CD14-positive monocyte (primary cell): Measurements from ENCODE around the gene HLA-DRA. TPM values are rescaled to one million over a fixed set of nuclear protein-coding genes. Genes with fewer than 3 reads are reported as not detected.

Source experiments
- DNase-seq, 3 donors: peaks; one replicate each; pipeline ENCODE4 v3.0.0-alpha.2; 2011 to 2022
- H2AFZ ChIP-seq: 2 replicates; pipeline ENCODE4 v1.6.0; 2012; ENCODE audit warnings: mild to moderate bottlenecking, low read depth, low read length, inconsistent platforms; ENCODE audit not compliant: insufficient read depth, poor library complexity, severe bottlenecking
- H3K27ac ChIP-seq, 2 donors: 1 replicate in 1 of 2; 2 replicates in 1 of 2; pipeline ENCODE4 v1.5.1; 2012 to 2013; ENCODE audit warnings: low read length in 2 of 2, control low read depth in 1 of 2, inconsistent platforms in 1 of 2, low read depth in 1 of 2, mild to moderate bottlenecking in 1 of 2
- H3K27me3 ChIP-seq, 2 donors: one replicate each; pipeline versions ENCODE4 v1.6.0 to v1.6.1; 2011 to 2013; ENCODE audit warnings: low read length in 2 of 2; ENCODE audit not compliant: control insufficient read depth in 2 of 2, insufficient read depth in 2 of 2
- H3K36me3 ChIP-seq, 2 donors: replicated peaks in 1 of 2; 1 replicate in 1 of 2; 2 replicates in 1 of 2; pipeline versions ENCODE4 v1.5.1 to v1.6.1; 2012 to 2013; ENCODE audit warnings: low read length in 2 of 2, control low read depth in 1 of 2, inconsistent platforms in 1 of 2, mild to moderate bottlenecking in 1 of 2; ENCODE audit not compliant: insufficient read depth in 2 of 2, control insufficient read depth in 1 of 2
- H3K4me1 ChIP-seq, 2 donors: 1 replicate in 1 of 2; 2 replicates in 1 of 2; pipeline versions ENCODE4 v1.5.1 to v1.6.1; 2012 to 2013; ENCODE audit warnings: low read length in 2 of 2, control low read depth in 1 of 2, inconsistent platforms in 1 of 2, mild to moderate bottlenecking in 1 of 2, moderate library complexity in 1 of 2; ENCODE audit not compliant: insufficient read depth in 2 of 2, control insufficient read depth in 1 of 2
- H3K4me2 ChIP-seq: replicated peaks from 2 replicates; pipeline ENCODE3; 2012; ENCODE audit warnings: low read length, moderate library complexity, mild to moderate bottlenecking; ENCODE audit not compliant: poor library complexity, severe bottlenecking; ENCODE audit errors: extremely low read depth
- H3K4me3 ChIP-seq, 3 experiments: fragments of 200-600 bp in 1 of 3; sonication (generic) in 1 of 3; replicated peaks in 1 of 3; 1 replicate in 2 of 3; 2 replicates in 1 of 3; pipeline ENCODE4 v1.5.1; 2011 to 2013; ENCODE audit warnings: low read length in 3 of 3, mild to moderate bottlenecking in 3 of 3, control low read depth in 2 of 3, low read depth in 2 of 3, inconsistent platforms in 1 of 3, moderate library complexity in 1 of 3
- H3K79me2 ChIP-seq: 2 replicates; pipeline ENCODE4 v1.6.0; 2012; ENCODE audit warnings: mild to moderate bottlenecking, control low read depth, inconsistent platforms, low read length, moderate library complexity; ENCODE audit not compliant: insufficient read depth
- H3K9ac ChIP-seq: 2 replicates; pipeline ENCODE4 v1.6.0; 2017; ENCODE audit warnings: low read length, mild to moderate bottlenecking; ENCODE audit not compliant: insufficient read depth, poor library complexity, severe bottlenecking
- H3K9me3 ChIP-seq, 2 donors: replicated peaks in 1 of 2; 1 replicate in 1 of 2; 2 replicates in 1 of 2; pipeline versions ENCODE4 v1.5.1 to v1.6.1; 2012 to 2013; ENCODE audit warnings: low read length in 2 of 2, control low read depth in 1 of 2; ENCODE audit not compliant: control insufficient read depth in 1 of 2, insufficient read depth in 1 of 2
- H4K20me1 ChIP-seq: 2 replicates; pipeline ENCODE4 v1.6.0; 2012; ENCODE audit warnings: mild to moderate bottlenecking, low read length, control low read depth, moderate library complexity; ENCODE audit not compliant: insufficient read depth
- H3K27ac Mint-ChIP-seq, 7 donors: one replicate each; pipeline ENCODE4 v1.8.0; 2020; ENCODE audit warnings: mild to moderate bottlenecking in 7 of 7, mixed read lengths in 7 of 7, moderate library complexity in 6 of 7, inconsistent platforms in 2 of 7
- H3K27me3 Mint-ChIP-seq, 3 donors: one replicate each; pipeline ENCODE4 v1.8.0; 2021 to 2022; ENCODE audit warnings: low read depth in 3 of 3, mild to moderate bottlenecking in 3 of 3, mixed read lengths in 3 of 3, moderate library complexity in 3 of 3, inconsistent platforms in 1 of 3
- H3K36me3 Mint-ChIP-seq, 2 donors: one replicate each; pipeline ENCODE4 v1.8.0; 2020; ENCODE audit warnings: mixed read lengths in 2 of 2, inconsistent platforms in 1 of 2, mild to moderate bottlenecking in 1 of 2
- H3K4me1 Mint-ChIP-seq: one replicate; pipeline ENCODE4 v1.8.0; 2020; ENCODE audit warnings: mild to moderate bottlenecking, mixed read lengths
- H3K4me3 Mint-ChIP-seq, 2 donors: one replicate each; pipeline ENCODE4 v1.8.0; 2020; ENCODE audit warnings: mild to moderate bottlenecking in 2 of 2, mixed read lengths in 2 of 2, moderate library complexity in 1 of 2
- H3K9me3 Mint-ChIP-seq, 7 donors: one replicate each; pipeline ENCODE4 v1.8.0; 2020 to 2022; ENCODE audit warnings: mixed read lengths in 7 of 7, mild to moderate bottlenecking in 6 of 7, moderate library complexity in 6 of 7, inconsistent platforms in 2 of 7
- CTCF ChIP-seq: fragments of 200-600 bp; IDR thresholded peaks from one replicate; pipeline ENCODE4 v1.8.0; 2022; ENCODE audit warnings: antibody characterized with exemption, mild to moderate bottlenecking
- WGBS: methylation state at CpG from one replicate; pipeline ENCODE4 v1.1.5; 2013; ENCODE audit warnings: missing lambda C conversion rate; ENCODE audit not compliant: insufficient coverage; 5-methylcytosine and 5-hydroxymethylcytosine counted together
- intact Hi-C, 2 donors: fragments of 100-400 bp; cut with micrococcal nuclease; formaldehyde crosslinking; loops; one replicate each; pipeline versions ENCODE4 v1.15.0 to v1.15.1; 2023
- polyA plus RNA-seq, 3 donors: library from polyadenylated mRNA; depleted of rRNA in 1 of 3; unstranded in 2 of 3; stranded (reverse) in 1 of 3; fragments of 300-500 nt in 2 of 3; fragments of >200 nt in 1 of 3; fragmentation: Illumina TruSeq in 2 of 3; gene quantifications; 1 replicate in 2 of 3; 2 replicates in 1 of 3; pipeline ENCODE4 v1.2.3, GENCODE V29; 2012 to 2021

Gene HLA-DRA
- polyA plus RNA-seq, 3 donors: 4,194 to 5,181 (median 4,943) TPM

- no peak for TF ChIP-seq CTCF
- Histone ChIP-seq H3K27ac (no peak overlapping the region), H2AFZ (no peak overlapping the region), H3K4me3 (no peak overlapping the region), H3K9ac (no peak overlapping the region), H3K27me3 (no peaks in the 10 kb centered on the region), H3K4me2 (no peak overlapping the region), H4K20me1 (no peaks in the 10 kb centered on the region), H3K36me3 (no peaks in the 10 kb centered on the region), H3K4me1 (no peaks in the 10 kb centered on the region), H3K79me2 (no peaks in the 10 kb centered on the region), H3K9me3 (no peaks in the 10 kb centered on the region)
- Mint-ChIP-seq H3K27me3 (peaks cover 0 to 3% (median 0%) of the 10 kb centered on the region in 3 donors), H3K4me3 (no peak overlapping the region), H3K4me1 (no peaks in the 10 kb centered on the region), H3K27ac (no peak overlapping the region), H3K9me3 (no peaks in the 10 kb centered on the region), H3K36me3 (no peaks in the 10 kb centered on the region)
- no peak for DNase-seq
- intact Hi-C loops: loop anchor here in 1 of 2 donors (5.0 kb wide), 1 partner anchor 274 kb away; no protein-coding TSS in a partner anchor
- no CpG with 5 or more reads among the region's 4 CpGs for WGBS
Observed at GRCh38 chr6:32427934-32428474, 11.7 kb upstream of the HLA-DRA start.

DNA sequence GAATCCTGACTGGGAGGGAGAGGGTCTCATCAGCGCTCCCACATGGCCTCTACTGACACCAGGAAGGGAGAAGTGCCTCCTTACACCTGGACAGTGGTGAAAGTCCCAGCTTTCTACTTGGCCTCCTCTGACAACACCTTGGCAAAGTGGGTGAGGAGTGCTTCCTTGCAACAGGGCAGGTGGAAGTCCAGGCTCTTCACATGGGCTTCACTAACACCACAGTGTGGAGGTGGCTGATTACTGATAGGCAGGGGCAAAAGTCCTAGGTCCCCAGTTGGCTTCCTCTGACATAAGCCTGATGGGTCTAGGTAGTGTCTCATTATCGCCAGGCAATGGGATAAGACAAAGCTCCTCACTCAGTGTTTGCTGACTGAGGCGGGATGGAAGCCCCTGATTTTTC lies 9.5 kb upstream of the HLA-DRA start:
- no peaks in the 10 kb centered on the region for H3K79me2 ChIP-seq
- H3K27me3 ChIP-seq: no peaks in the 10 kb centered on the region
- H4K20me1 ChIP-seq: no peaks in the 10 kb centered on the region
- H3K36me3 Mint-ChIP-seq: no peaks in the 10 kb centered on the region
- no peaks in the 10 kb centered on the region for H3K9me3 Mint-ChIP-seq
- H3K9ac ChIP-seq: no peak overlapping the region
- no peaks in the 10 kb centered on the region for H3K36me3 ChIP-seq
- H3K4me1 ChIP-seq: no peaks in the 10 kb centered on the region
- H3K27me3 Mint-ChIP-seq: peaks cover 0 to 2% (median 0%) of the 10 kb centered on the region in 3 donors
- no peak overlapping the region for H3K4me2 ChIP-seq
- no peak for TF ChIP-seq CTCF
- no peak overlapping the region for H3K27ac Mint-ChIP-seq
- no peak overlapping the region for H3K4me3 ChIP-seq
- 94% methylated on average over 2 of the region's 3 CpGs for WGBS
- H3K9me3 ChIP-seq: no peaks in the 10 kb centered on the region
- intact Hi-C loops: loop anchor here in 1 of 2 donors (5.0 kb wide), 1 partner anchor 272 kb away; no protein-coding TSS in a partner anchor
- H3K4me1 Mint-ChIP-seq: no peaks in the 10 kb centered on the region
- no peak for DNase-seq
- no peak overlapping the region for H3K4me3 Mint-ChIP-seq
- no peak overlapping the region for H3K27ac ChIP-seq
- no peak overlapping the region for H2AFZ ChIP-seq
